Measurements from ENCODE around the gene GUCY1A2. TPM values are rescaled to one million over a fixed set of nuclear protein-coding genes. Genes with fewer than 3 reads are reported as not detected.

Gene GUCY1A2
- total RNA-seq, 2 experiments from 2014 or later: not detected

DNA sequence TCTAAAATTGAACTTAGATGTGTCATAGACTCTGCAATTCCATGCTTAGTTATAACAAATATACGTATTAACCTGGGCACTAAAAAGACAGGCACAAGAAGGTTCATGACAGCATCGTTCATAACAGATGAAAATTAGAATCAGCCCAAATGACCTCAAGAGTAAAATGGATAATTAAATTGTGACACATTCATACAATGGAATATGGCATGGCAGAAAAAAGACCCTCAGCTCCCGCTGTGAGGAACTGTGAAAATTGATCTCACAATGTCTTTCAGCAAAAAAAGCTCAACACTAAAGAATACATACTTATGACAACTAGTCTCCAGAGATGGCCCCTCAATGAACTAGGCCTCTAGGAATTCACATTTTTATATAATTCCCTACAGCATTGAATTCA, 386.0 kb downstream of the GUCY1A2 start:
- H3K27ac ChIP-seq (ENCODE audit: low read depth in 1 of 2, low read length in 2 of 2): no peak overlapping the region
- CTCF ChIA-PET: no interaction called here
- no peaks in the 10 kb centered on the region for H3K27me3 ChIP-seq (ENCODE audit: control insufficient read depth in 1 of 2, insufficient read depth in 2 of 2, low read length in 2 of 2)
- TF ChIP-seq, protein P1, sequence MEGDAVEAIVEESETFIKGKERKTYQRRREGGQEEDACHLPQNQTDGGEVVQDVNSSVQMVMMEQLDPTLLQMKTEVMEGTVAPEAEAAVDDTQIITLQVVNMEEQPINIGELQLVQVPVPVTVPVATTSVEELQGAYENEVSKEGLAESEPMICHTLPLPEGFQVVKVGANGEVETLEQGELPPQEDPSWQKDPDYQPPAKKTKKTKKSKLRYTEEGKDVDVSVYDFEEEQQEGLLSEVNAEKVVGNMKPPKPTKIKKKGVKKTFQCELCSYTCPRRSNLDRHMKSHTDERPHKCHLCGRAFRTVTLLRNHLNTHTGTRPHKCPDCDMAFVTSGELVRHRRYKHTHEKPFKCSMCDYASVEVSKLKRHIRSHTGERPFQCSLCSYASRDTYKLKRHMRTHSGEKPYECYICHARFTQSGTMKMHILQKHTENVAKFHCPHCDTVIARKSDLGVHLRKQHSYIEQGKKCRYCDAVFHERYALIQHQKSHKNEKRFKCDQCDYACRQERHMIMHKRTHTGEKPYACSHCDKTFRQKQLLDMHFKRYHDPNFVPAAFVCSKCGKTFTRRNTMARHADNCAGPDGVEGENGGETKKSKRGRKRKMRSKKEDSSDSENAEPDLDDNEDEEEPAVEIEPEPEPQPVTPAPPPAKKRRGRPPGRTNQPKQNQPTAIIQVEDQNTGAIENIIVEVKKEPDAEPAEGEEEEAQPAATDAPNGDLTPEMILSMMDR (IDR thresholded peaks at IDR 0.05): no peak
- H3K27ac Mint-ChIP-seq: no peak overlapping the region
- POLR2A ChIA-PET: no interaction called here
- no peaks in the 10 kb centered on the region for H3K4me1 ChIP-seq (ENCODE audit: insufficient read depth, low read length)
- H3K4me3 ChIP-seq (ENCODE audit: low read length): no peak overlapping the region
- DNase-seq (no peak), ATAC-seq (ENCODE audit: poor library complexity) (no peak)
- H3K36me3 ChIP-seq (ENCODE audit: insufficient read depth, low read length): no peaks in the 10 kb centered on the region
- no peaks in the 10 kb centered on the region for H3K27me3 Mint-ChIP-seq
- no peaks in the 10 kb centered on the region for H3K36me3 Mint-ChIP-seq (ENCODE audit: low read depth)
- no peak overlapping the region for H3K4me3 Mint-ChIP-seq
- no peaks in the 10 kb centered on the region for H3K9me3 ChIP-seq (ENCODE audit: control insufficient read depth in 1 of 2, insufficient read depth in 1 of 2, low read length in 2 of 2)
- peaks cover 13% of the 10 kb centered on the region for H3K9me3 Mint-ChIP-seq
- intact Hi-C loops (cut with DNase I, micrococcal nuclease): no loop called here
- no peaks in the 10 kb centered on the region for H3K4me1 Mint-ChIP-seq (ENCODE audit: low read depth)

DNA sequence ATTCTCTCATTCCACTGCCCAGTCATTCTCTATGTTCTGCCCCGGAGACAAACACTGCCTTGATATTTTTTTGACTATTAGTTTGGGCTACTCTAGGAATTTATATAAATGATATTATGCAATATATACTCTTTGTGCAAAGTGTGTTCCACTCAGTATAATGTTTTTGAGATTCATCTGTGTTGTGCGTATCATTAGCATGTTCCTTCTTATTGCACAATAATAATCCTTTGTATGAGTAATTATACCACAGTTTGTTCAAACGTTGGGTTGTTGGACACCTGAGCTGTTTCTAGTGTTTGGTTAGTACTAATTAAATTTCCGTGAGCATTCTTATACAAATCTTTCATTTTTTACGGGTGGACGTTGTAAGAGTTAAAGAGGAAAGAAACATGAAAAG, 390.6 kb downstream of the GUCY1A2 start:
- no peaks in the 10 kb centered on the region for H3K9me3 ChIP-seq (ENCODE audit: control insufficient read depth in 1 of 2, insufficient read depth in 1 of 2, low read length in 2 of 2)
- H3K27me3 Mint-ChIP-seq: no peaks in the 10 kb centered on the region
- POLR2A ChIA-PET: no interaction called here
- no peaks in the 10 kb centered on the region for H3K4me1 ChIP-seq (ENCODE audit: insufficient read depth, low read length)
- ATAC-seq (ENCODE audit: poor library complexity): no peak
- no peak overlapping the region for H3K27ac Mint-ChIP-seq
- H3K36me3 Mint-ChIP-seq (ENCODE audit: low read depth): no peaks in the 10 kb centered on the region
- H3K9me3 Mint-ChIP-seq: peaks cover 11% of the 10 kb centered on the region
- intact Hi-C loops (cut with DNase I, micrococcal nuclease): no loop called here
- no peaks in the 10 kb centered on the region for H3K36me3 ChIP-seq (ENCODE audit: insufficient read depth, low read length)
- H3K27me3 ChIP-seq (ENCODE audit: control insufficient read depth in 1 of 2, insufficient read depth in 2 of 2, low read length in 2 of 2): no peaks in the 10 kb centered on the region
- H3K4me3 Mint-ChIP-seq: no peak overlapping the region
- no peaks in the 10 kb centered on the region for H3K4me1 Mint-ChIP-seq (ENCODE audit: low read depth)
- no peak overlapping the region for H3K4me3 ChIP-seq (ENCODE audit: low read length)
- TF ChIP-seq, protein P1 (IDR thresholded peaks at IDR 0.05): no peak
- no peak overlapping the region for H3K27ac ChIP-seq (ENCODE audit: low read depth in 1 of 2, low read length in 2 of 2)
- no peak for DNase-seq
- CTCF ChIA-PET: no interaction called here

DNA sequence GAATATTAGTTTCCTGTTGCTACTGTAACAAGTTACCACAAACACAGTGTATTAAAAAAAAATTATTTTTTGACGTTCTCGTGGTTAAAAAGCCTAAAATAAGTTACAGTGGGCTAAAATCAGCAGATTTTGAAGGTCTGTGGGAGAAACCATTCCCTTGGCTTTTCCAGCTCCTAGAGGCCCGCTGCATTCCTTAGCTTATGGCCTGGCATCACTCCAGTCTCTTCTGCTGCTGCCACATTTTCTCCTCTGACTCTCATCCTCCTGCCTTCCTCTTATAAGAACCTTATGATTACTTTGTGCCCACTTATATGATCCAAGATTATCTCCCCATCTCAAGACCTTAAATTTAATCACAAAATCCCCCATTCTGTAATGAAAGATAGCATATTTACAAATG, 392.7 kb downstream of the GUCY1A2 start:
- H3K4me3 Mint-ChIP-seq: no peak overlapping the region
- no peak overlapping the region for H3K27ac ChIP-seq (ENCODE audit: low read depth in 1 of 2, low read length in 2 of 2)
- DNase-seq (no peak), ATAC-seq (ENCODE audit: poor library complexity) (no peak)
- no peaks in the 10 kb centered on the region for H3K27me3 Mint-ChIP-seq
- H3K9me3 ChIP-seq (ENCODE audit: control insufficient read depth in 1 of 2, insufficient read depth in 1 of 2, low read length in 2 of 2): no peaks in the 10 kb centered on the region
- ChIA-PET POLR2A (no interaction called here), CTCF (no interaction called here)
- intact Hi-C loops (cut with DNase I, micrococcal nuclease): loop anchor here in 1 of 2 experiments (2.0 kb wide), 1 partner anchor 19 kb away; no protein-coding TSS in a partner anchor
- no peaks in the 10 kb centered on the region for H3K4me1 ChIP-seq (ENCODE audit: insufficient read depth, low read length)
- H3K36me3 Mint-ChIP-seq (ENCODE audit: low read depth): no peaks in the 10 kb centered on the region
- TF ChIP-seq, protein P1 (IDR thresholded peaks at IDR 0.05): no peak
- H3K9me3 Mint-ChIP-seq: peaks cover 7% of the 10 kb centered on the region
- H3K4me3 ChIP-seq (ENCODE audit: low read length): no peak overlapping the region
- no peaks in the 10 kb centered on the region for H3K4me1 Mint-ChIP-seq (ENCODE audit: low read depth)
- H3K27ac Mint-ChIP-seq: no peak overlapping the region
- H3K36me3 ChIP-seq (ENCODE audit: insufficient read depth, low read length): no peaks in the 10 kb centered on the region
- H3K27me3 ChIP-seq (ENCODE audit: control insufficient read depth in 1 of 2, insufficient read depth in 2 of 2, low read length in 2 of 2): no peaks in the 10 kb centered on the region
